Body of pancreas (tissue), 4 donors: ENCODE measurements around the gene DHX58. TPM values are rescaled to one million over a fixed set of nuclear protein-coding genes. Genes with fewer than 3 reads are reported as not detected.

ENCODE experiments used
- ATAC-seq: fragments of 150-250 bp; one replicate; pipeline ENCODE4 v1.9.1; 2016
- DNase-seq, 4 donors: peaks; one replicate each; pipeline ENCODE4 v3.0.0-alpha.2; 2019
- H3K27ac ChIP-seq, 4 donors: fragments of 200-600 bp; sonication (generic); 1 replicate in 3 of 4; 2 replicates in 1 of 4; pipeline versions ENCODE4 v1.5.1 to v1.6.1; 2016 to 2019; ENCODE audit warnings: mild to moderate bottlenecking in 1 of 4, mixed read lengths in 1 of 4, moderate library complexity in 1 of 4
- H3K27me3 ChIP-seq, 2 donors: fragments of 200-600 bp; sonication (generic); one replicate each; pipeline ENCODE4 v1.6.0; 2016; ENCODE audit warnings: mild to moderate bottlenecking in 1 of 2
- H3K36me3 ChIP-seq, 2 donors: fragments of 200-600 bp; sonication (generic); replicated peaks in 1 of 2; 2 replicates each; pipeline ENCODE4 v1.5.1; 2016; ENCODE audit warnings: low read depth in 2 of 2; ENCODE audit not compliant: insufficient read depth in 1 of 2
- H3K4me1 ChIP-seq: fragments of 200-600 bp; sonication (generic); one replicate; pipeline ENCODE4 v1.6.0; 2016
- H3K4me3 ChIP-seq, 2 donors: fragments of 200-600 bp; sonication (generic); 1 replicate in 1 of 2; 2 replicates in 1 of 2; pipeline ENCODE4 v1.5.1; 2016 to 2019
- H3K9me3 ChIP-seq, 3 donors: fragments of 200-600 bp; sonication (generic); 1 replicate in 2 of 3; 2 replicates in 1 of 3; pipeline ENCODE4 v1.5.1; 2016
- POLR2A ChIP-seq, 3 donors: fragments of 450-650 bp; IDR thresholded peaks; one replicate each; pipeline ENCODE4 v1.6.1; 2016; ENCODE audit warnings: antibody characterized with exemption in 3 of 3, mild to moderate bottlenecking in 2 of 3
- WGBS, 2 donors: methylation state at CpG; one replicate each; pipeline ENCODE4 v1.1.5; 2017; 5-methylcytosine and 5-hydroxymethylcytosine counted together
- intact Hi-C: fragments of 100-400 bp; cut with DNase I; formaldehyde crosslinking; loops from one replicate; pipeline ENCODE4 v1.15.1; 2023
- total RNA-seq, 2 donors: library from RNA; depleted of rRNA; stranded (reverse); fragments of >200 nt; gene quantifications; one replicate each; pipeline ENCODE4 v1.1.0, GENCODE V29; 2016
- TF ChIP-seq, protein P1 (sequence below), 7 experiments: fragments of 450-650 bp in 4 of 7; fragments of 200-600 bp in 3 of 7; sonication (generic) in 3 of 7; IDR thresholded peaks; one replicate each; pipeline ENCODE4 v1.5.1; 2016 to 2019; ENCODE audit warnings: antibody characterized with exemption in 7 of 7

DHX58 gene
- total RNA-seq, 2 donors from 2014 or later, result 5.7 to 19.1 TPM

DNA sequence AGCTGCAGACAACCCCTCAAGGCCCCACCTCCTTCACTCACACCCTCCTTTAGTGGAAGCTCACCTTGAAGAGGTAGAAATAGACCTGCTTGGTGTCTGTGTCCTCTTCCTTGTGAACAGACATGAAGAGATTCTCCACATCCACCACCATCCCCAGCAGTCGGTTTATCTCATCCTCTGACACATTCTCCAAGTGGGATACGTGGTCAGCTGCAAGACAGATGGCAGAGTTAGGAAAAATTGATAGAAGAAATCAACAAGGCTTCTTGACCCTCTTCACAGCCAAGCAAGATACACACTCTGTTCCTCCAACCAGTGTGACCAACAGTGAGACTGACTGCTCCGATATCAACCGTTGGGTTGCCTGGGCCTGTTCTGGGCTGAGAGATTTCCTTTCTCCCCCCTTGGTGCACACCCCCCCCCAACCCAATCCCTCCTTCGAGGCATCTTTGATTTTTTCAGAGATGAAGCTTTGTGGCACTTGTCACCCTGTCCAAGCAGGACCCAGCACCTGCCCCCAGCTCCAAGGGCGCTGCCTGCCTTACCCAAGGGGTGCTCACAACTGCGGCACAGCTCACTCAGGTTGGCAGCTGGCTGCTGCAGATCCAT lies 7.8 kb upstream of the DHX58 start:
- peak overlapping the region in 1 of 2 donors; percentile 81 for H3K4me3 ChIP-seq
- intact Hi-C loops, result no loop called here
- H3K27ac ChIP-seq, result no peak overlapping the region
- peaks cover 44% of the 10 kb centered on the region for H3K4me1 ChIP-seq
- peaks cover 0 to 2% of the 10 kb centered on the region in 2 donors for H3K36me3 ChIP-seq
- no peak for DNase-seq
- 36 to 44% methylated on average over 7 of the region's 7 CpGs for WGBS, 2 donors
- H3K9me3 ChIP-seq, result no peaks in the 10 kb centered on the region
- H3K27me3 ChIP-seq, result no peaks in the 10 kb centered on the region
- ATAC-seq, result no peak
- TF ChIP-seq POLR2A (IDR thresholded peaks at IDR 0.05), result no peak
- TF ChIP-seq, protein P1, sequence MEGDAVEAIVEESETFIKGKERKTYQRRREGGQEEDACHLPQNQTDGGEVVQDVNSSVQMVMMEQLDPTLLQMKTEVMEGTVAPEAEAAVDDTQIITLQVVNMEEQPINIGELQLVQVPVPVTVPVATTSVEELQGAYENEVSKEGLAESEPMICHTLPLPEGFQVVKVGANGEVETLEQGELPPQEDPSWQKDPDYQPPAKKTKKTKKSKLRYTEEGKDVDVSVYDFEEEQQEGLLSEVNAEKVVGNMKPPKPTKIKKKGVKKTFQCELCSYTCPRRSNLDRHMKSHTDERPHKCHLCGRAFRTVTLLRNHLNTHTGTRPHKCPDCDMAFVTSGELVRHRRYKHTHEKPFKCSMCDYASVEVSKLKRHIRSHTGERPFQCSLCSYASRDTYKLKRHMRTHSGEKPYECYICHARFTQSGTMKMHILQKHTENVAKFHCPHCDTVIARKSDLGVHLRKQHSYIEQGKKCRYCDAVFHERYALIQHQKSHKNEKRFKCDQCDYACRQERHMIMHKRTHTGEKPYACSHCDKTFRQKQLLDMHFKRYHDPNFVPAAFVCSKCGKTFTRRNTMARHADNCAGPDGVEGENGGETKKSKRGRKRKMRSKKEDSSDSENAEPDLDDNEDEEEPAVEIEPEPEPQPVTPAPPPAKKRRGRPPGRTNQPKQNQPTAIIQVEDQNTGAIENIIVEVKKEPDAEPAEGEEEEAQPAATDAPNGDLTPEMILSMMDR (IDR thresholded peaks at IDR 0.05), result no peak

DNA sequence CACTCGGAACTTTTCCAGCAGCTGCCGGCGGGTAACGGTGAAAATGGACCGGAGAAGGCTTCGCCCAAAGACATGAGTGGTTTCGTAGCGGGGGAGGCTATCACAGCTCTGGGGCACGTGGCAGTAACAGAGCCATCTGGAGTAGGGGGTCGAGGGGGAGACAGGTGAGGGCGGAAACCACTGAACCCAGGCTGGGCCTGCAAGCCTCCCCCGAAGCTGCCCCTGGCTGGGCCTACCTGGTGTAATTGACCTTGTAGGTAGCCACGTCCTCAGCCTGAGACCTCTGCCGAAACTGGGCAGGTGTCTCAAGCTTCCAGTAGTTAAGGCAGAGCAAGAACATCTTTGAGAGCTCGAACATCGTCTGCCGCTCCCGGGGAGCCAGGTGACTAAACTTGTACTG lies 6.8 kb upstream of the DHX58 start:
- no peak overlapping the region for H3K4me3 ChIP-seq
- TF ChIP-seq, protein P1 (IDR thresholded peaks at IDR 0.05), result no peak
- no peak for TF ChIP-seq POLR2A (IDR thresholded peaks at IDR 0.05)
- no peak overlapping the region for H3K27ac ChIP-seq
- H3K9me3 ChIP-seq, result no peaks in the 10 kb centered on the region
- ATAC-seq (no peak), DNase-seq (no peak)
- no peaks in the 10 kb centered on the region for H3K27me3 ChIP-seq
- intact Hi-C loops, result loop anchor here (5.0 kb wide), 2 partner anchors 92 to 157 kb away; no protein-coding TSS in a partner anchor
- peaks cover 44% of the 10 kb centered on the region for H3K4me1 ChIP-seq
- peaks cover 0 to 2% of the 10 kb centered on the region in 2 donors for H3K36me3 ChIP-seq
- 77 to 88% methylated on average over 13 to 14 of the region's 18 CpGs for WGBS, 2 donors

DNA sequence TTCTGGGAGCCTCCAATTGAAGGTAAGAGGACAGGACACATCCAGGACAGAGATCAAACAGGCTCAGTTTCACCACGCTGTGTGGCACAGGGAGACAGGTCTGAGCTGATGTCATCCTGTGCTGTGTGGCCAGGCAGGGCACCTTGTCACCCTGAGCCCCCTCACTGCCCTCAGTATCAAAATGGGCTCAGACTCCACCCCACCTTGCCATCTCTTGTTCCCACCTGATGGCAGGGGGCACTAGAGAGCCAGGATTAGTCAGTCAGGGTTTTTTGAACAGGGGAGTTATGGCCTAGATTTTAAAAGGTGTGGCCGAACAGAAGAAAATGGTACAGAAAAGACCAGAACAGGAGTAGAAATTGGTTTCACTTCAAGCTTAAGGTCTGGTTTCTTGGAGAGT lies 6.0 kb upstream of the DHX58 start:
- ATAC-seq (no peak), DNase-seq (peak in 3 of 4 donors; percentile 53 to 66 (median 54))
- Histone ChIP-seq H3K27ac (no peak overlapping the region), H3K36me3 (peaks cover 0 to 2% of the 10 kb centered on the region in 2 donors), H3K4me3 (no peak overlapping the region), H3K27me3 (no peaks in the 10 kb centered on the region), H3K9me3 (no peaks in the 10 kb centered on the region), H3K4me1 (peaks cover 44% of the 10 kb centered on the region)
- intact Hi-C loops, result loop anchor here (5.0 kb wide), 2 partner anchors 91 to 156 kb away; no protein-coding TSS in a partner anchor
- TF ChIP-seq POLR2A (IDR thresholded peaks at IDR 0.05), result no peak
- TF ChIP-seq, protein P1 (IDR thresholded peaks at IDR 0.05), result peak; percentile 23 to 56 (median 44)
- 69 to 70% methylated on average over 2 of the region's 2 CpGs for WGBS, 2 donors

DNA sequence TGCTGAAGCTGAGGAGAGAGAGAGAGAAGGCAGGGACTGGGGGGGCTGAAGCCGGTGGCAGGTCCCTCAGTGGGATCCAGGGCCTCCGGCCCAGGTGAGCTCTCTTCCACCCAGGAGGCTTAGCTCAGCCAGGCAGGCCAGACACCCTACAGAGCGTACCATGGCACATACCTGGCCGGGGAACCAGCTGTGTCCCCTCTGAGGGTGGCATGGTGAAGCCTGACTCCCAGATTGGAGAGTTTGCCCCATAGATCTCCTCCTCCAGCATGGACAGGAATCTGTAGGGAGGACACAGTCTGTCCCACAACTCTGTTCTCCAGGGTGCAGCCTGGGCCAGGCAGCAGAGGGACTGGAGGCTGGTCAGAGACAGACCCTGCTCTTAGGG lies 5.6 kb upstream of the DHX58 start:
- DNase-seq (no peak), ATAC-seq (no peak)
- H3K4me1 ChIP-seq, result peaks cover 47% of the 10 kb centered on the region
- intact Hi-C loops, result loop anchor here (5.0 kb wide), 2 partner anchors 91 to 156 kb away; no protein-coding TSS in a partner anchor
- H3K9me3 ChIP-seq, result no peaks in the 10 kb centered on the region
- WGBS, 2 donors, result 81 to 97% methylated on average over 4 of the region's 4 CpGs
- TF ChIP-seq, protein P1 (IDR thresholded peaks at IDR 0.05), result no peak
- no peak for TF ChIP-seq POLR2A (IDR thresholded peaks at IDR 0.05)
- peaks cover 0 to 2% of the 10 kb centered on the region in 2 donors for H3K36me3 ChIP-seq
- H3K27ac ChIP-seq, result no peak overlapping the region
- no peak overlapping the region for H3K4me3 ChIP-seq
- no peaks in the 10 kb centered on the region for H3K27me3 ChIP-seq
